HEK293T (cell line): Measurements from ENCODE around the gene MPP3.

Source experiments
- BHLHE40 ChIP-seq: fragments of 450-650 bp; IDR thresholded peaks from 2 replicates; pipeline ENCODE4 v1.6.1; 2016; ENCODE audit warnings: mild to moderate bottlenecking, moderate library complexity, borderline replicate concordance
- CTBP1 ChIP-seq: fragments of 450-650 bp; IDR thresholded peaks from 2 replicates; pipeline ENCODE4 v1.6.1; 2016; ENCODE audit warnings: borderline replicate concordance
- ELF4 ChIP-seq: fragments of 450-650 bp; IDR thresholded peaks from 2 replicates; pipeline ENCODE4 v1.6.1; 2017; ENCODE audit warnings: antibody characterized with exemption
- FOXA1 ChIP-seq: fragments of 450-650 bp; IDR thresholded peaks from 2 replicates; pipeline ENCODE4 v1.6.1; 2016; ENCODE audit warnings: mild to moderate bottlenecking
- FOXK2 ChIP-seq: fragments of 450-650 bp; IDR thresholded peaks from 2 replicates; pipeline ENCODE4 v1.6.1; 2016; ENCODE audit warnings: mild to moderate bottlenecking
- FOXM1 ChIP-seq: fragments of 450-650 bp; IDR thresholded peaks from 2 replicates; pipeline ENCODE4 v1.6.1; 2017; ENCODE audit warnings: mild to moderate bottlenecking, borderline replicate concordance
- HDGF ChIP-seq: fragments of 450-650 bp; IDR thresholded peaks from 2 replicates; pipeline ENCODE4 v1.6.1; 2017; ENCODE audit warnings: antibody characterized with exemption, borderline replicate concordance
- L3MBTL2 ChIP-seq: fragments of 450-650 bp; conservative IDR thresholded peaks from 2 replicates; pipeline ENCODE4 v1.6.1; 2016; ENCODE audit warnings: mild to moderate bottlenecking
- NFRKB ChIP-seq: fragments of 450-650 bp; IDR thresholded peaks from 2 replicates; pipeline ENCODE4 v1.6.1; 2016; ENCODE audit warnings: mild to moderate bottlenecking, moderate library complexity
- PKNOX1 ChIP-seq: fragments of 450-650 bp; IDR thresholded peaks from 2 replicates; pipeline ENCODE4 v1.6.1; 2016
- SP1 ChIP-seq: fragments of 450-650 bp; IDR thresholded peaks from 2 replicates; pipeline ENCODE4 v1.6.1; 2017
- SUZ12 ChIP-seq: fragments of 450-650 bp; IDR thresholded peaks from 2 replicates; pipeline ENCODE4 v1.6.1; 2016; ENCODE audit warnings: mild to moderate bottlenecking
- TARDBP ChIP-seq: fragments of 450-650 bp; IDR thresholded peaks from 2 replicates; pipeline ENCODE4 v1.6.1; 2016
- ZNF384 ChIP-seq: fragments of 450-650 bp; IDR thresholded peaks from 2 replicates; pipeline ENCODE4 v1.6.1; 2016

DNA sequence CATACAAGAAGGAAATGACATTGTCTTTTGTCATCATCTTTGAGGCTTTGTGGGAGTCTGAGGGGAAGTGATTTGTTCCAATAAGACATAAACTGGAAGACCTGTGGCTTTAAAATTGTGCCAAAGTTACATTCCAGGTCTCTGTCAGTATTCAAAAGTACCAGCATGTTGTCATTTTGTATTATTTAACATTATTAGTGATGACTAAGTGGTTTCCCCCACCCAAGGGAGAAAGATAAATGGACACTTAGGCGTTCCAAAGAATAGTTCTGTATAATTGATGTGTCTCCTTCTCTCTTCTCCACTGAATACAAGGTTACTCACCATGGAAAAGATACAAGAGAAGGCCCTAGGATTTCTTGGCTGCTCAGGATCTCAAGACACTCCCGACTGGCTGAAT is 48.9 kb downstream of the MPP3 start:
- no peak for TF ChIP-seq FOXA1
- TF ChIP-seq ZNF384, result no peak
- TF ChIP-seq SUZ12, result no peak
- TF ChIP-seq FOXM1, result no peak
- TF ChIP-seq SP1, result no peak
- TF ChIP-seq TARDBP, result no peak
- no peak for TF ChIP-seq NFRKB
- TF ChIP-seq BHLHE40, result no peak
- TF ChIP-seq L3MBTL2, result no peak
- no peak for TF ChIP-seq ELF4
- TF ChIP-seq HDGF, result no peak
- TF ChIP-seq PKNOX1, result no peak
- TF ChIP-seq CTBP1, result no peak
- TF ChIP-seq FOXK2, result no peak
